Activated CD4-positive, alpha-beta T cell treated with anti-CD3 and anti-CD28 coated beads, Interleukin-2, amount 50 U/mL, for 1 hour (primary cell): Measurements from ENCODE around the gene FANCI.
"Not testable (repeated sequence)": the region's sequence is repeated elsewhere in the genome, so short reads cannot be mapped to it uniquely, and the experiment has no call there.

Experiments used
- DNase-seq: peaks from one replicate; pipeline ENCODE4 v3.0.0-alpha.2; 2020

Gene FANCI

GRCh38 chr15:89226359-89227221 is 17.2 kb upstream of the FANCI start:
- DNase-seq = no peak

GRCh38 chr15:89227425-89227824 is 16.4 kb upstream of the FANCI start:
- no peak for DNase-seq

GRCh38 chr15:89230277-89230676 is 13.5 kb upstream of the FANCI start:
- DNase-seq = no peak

- no peak for DNase-seq
Measured at GRCh38 chr15:89231832-89232231, 11.9 kb upstream of the FANCI start.

- DNase-seq = not testable (repeated sequence)
Measured at GRCh38 chr15:89239883-89240810, 3.6 kb upstream of the FANCI start.

- no peak for DNase-seq
Measured at GRCh38 chr15:89243046-89243690, 611 bp upstream of the FANCI start.

- no peak for DNase-seq
Measured at GRCh38 chr15:89244574-89244903, 760 bp downstream of the FANCI start.

GRCh38 chr15:89247446-89247845 is 3.7 kb downstream of the FANCI start:
- DNase-seq = no peak

- no peak for DNase-seq
Measured at GRCh38 chr15:89248584-89248983, 4.8 kb downstream of the FANCI start.

- DNase-seq = not testable (repeated sequence)
Measured at GRCh38 chr15:89250142-89250541, 6.4 kb downstream of the FANCI start.

GRCh38 chr15:89277281-89277680 is 33.5 kb downstream of the FANCI start:
- not testable (repeated sequence) for DNase-seq

- DNase-seq = no peak
Measured at GRCh38 chr15:89278307-89278706, 34.5 kb downstream of the FANCI start.

GRCh38 chr15:89282631-89283030 is 38.9 kb downstream of the FANCI start:
- DNase-seq = no peak

- DNase-seq = no peak
Measured at GRCh38 chr15:89283201-89283600, 39.4 kb downstream of the FANCI start.

GRCh38 chr15:89291934-89292438 is 48.2 kb downstream of the FANCI start:
- DNase-seq = no peak

- no peak for DNase-seq
Measured at GRCh38 chr15:89293012-89293411, 49.2 kb downstream of the FANCI start.

- no peak for DNase-seq
Measured at GRCh38 chr15:89299896-89300295, 56.1 kb downstream of the FANCI start.

GRCh38 chr15:89301304-89302089 is 57.7 kb downstream of the FANCI start:
- no peak for DNase-seq

- DNase-seq = no peak
Measured at GRCh38 chr15:89303986-89304385, 60.2 kb downstream of the FANCI start.

GRCh38 chr15:89305395-89305794 is 61.6 kb downstream of the FANCI start:
- DNase-seq = no peak

- DNase-seq = no peak
Measured at GRCh38 chr15:89307046-89307587, 63.3 kb downstream of the FANCI start.

- DNase-seq = no peak
Measured at GRCh38 chr15:89307791-89308190, 64.0 kb downstream of the FANCI start.
